ENCODE data around the gene GAB1. TPM values are rescaled to one million over a fixed set of nuclear protein-coding genes. Genes with fewer than 3 reads are reported as not detected.

Gene GAB1
- total and polyA plus RNA-seq, 2 of the 8 experiments (the other 6 are each of a cell fraction or from before 2014, with no cell fraction given): 6.8 to 21.3 TPM

DNA sequence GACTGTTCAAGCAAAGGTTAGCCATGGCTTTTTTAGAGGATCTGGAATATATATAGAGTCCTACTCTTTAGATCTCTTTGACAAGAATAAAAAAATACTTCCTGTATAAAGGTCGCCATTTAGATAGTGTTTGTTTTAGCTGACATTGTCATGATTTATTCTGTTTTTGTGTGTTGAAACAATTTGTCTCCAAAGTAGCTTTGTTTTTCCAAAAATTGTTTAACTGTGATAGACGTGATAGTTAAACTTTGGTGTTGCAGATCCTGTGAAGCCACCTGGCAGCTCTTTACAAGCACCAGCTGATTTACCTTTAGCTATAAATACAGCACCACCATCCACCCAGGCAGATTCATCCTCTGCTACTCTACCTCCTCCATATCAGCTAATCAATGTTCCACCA, 96.6 kb downstream of the GAB1 start (continued):
- no peak for TF ChIP-seq CTBP2 (IDR thresholded peaks at IDR 0.05; ENCODE audit: borderline replicate concordance, insufficient read depth, insufficient read length, low read length)
- no peak for TF ChIP-seq GTF2F1 (IDR thresholded peaks at IDR 0.05; ENCODE audit: borderline replicate concordance, low read depth, low read length)
- TF ChIP-seq CBX8 (IDR thresholded peaks at IDR 0.05; ENCODE audit: borderline replicate concordance, low read depth, low read length): no peak
- no peak for TF ChIP-seq RXRA (IDR thresholded peaks at IDR 0.05; ENCODE audit: insufficient read depth, low read depth, low read length)
- TF ChIP-seq CHD2 (IDR thresholded peaks at IDR 0.05; ENCODE audit: low read length): no peak
